Neural cell (in vitro differentiated cells): ENCODE results near the gene POMP.

Experiments used
- EP300 ChIP-seq: fragments of 450-650 bp; conservative IDR thresholded peaks from 2 replicates; pipeline ENCODE4 v1.6.1; 2014; ENCODE audit warnings: antibody characterized with exemption, mild to moderate bottlenecking, moderate library complexity; ENCODE audit not compliant: poor library complexity, severe bottlenecking
- EZH2 ChIP-seq: fragments of 200-600, 300-800 bp; shearing (Covaris generic), sonication (generic); IDR thresholded peaks from 2 replicates; pipeline ENCODE4 v1.6.1; 2014; ENCODE audit warnings: antibody characterized with exemption, low read length, borderline replicate concordance, mild to moderate bottlenecking; ENCODE audit not compliant: insufficient read depth, poor library complexity, severe bottlenecking
- MXI1 ChIP-seq: fragments of 450-650 bp; conservative IDR thresholded peaks from 2 replicates; pipeline ENCODE4 v1.6.1; 2014; ENCODE audit warnings: antibody characterized with exemption, mild to moderate bottlenecking; ENCODE audit not compliant: poor library complexity, severe bottlenecking
- POLR2AphosphoS5 ChIP-seq: IDR thresholded peaks from 2 replicates; pipeline ENCODE4 v1.6.1; 2012
- RAD21 ChIP-seq: fragments of 450-650 bp; conservative IDR thresholded peaks from 2 replicates; pipeline ENCODE4 v1.6.1; 2014; ENCODE audit warnings: antibody characterized with exemption, mild to moderate bottlenecking, moderate library complexity
- SMC3 ChIP-seq: fragments of 450-650 bp; conservative IDR thresholded peaks from 2 replicates; pipeline ENCODE4 v1.6.1; 2014; ENCODE audit warnings: antibody characterized with exemption, mild to moderate bottlenecking, moderate library complexity; ENCODE audit not compliant: poor library complexity
- TAF1 ChIP-seq: IDR thresholded peaks from 2 replicates; pipeline ENCODE4 v1.6.1; 2012; ENCODE audit warnings: low read depth
- TF ChIP-seq, protein P1 (sequence below): fragments of 450-650 bp; IDR thresholded peaks from 2 replicates; pipeline ENCODE4 v1.5.1; 2014; ENCODE audit warnings: antibody characterized with exemption, mild to moderate bottlenecking, moderate library complexity; ENCODE audit not compliant: poor library complexity, severe bottlenecking
- TF ChIP-seq, protein P2 (sequence below): IDR thresholded peaks from 2 replicates; pipeline ENCODE4 v1.6.1; 2012; ENCODE audit warnings: borderline replicate concordance

DNA sequence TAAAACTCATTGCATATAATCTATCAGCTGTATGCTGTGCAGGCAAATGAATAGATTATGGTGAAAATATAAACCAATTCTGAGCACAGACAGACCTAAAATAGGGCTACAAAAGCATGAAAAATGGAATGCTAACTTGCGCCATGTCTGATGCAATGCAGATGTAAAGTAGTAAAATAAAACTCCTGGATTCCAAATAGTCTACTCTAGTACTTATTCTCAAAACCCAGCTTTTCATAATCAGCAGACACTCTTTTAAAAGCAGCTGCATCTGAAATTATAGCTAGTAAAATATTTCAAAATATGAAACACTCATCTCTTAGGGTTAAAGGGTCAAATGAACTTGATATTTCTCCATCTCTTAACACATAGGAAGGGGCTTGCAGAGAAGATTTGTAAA lies 4.7 kb upstream of the POMP start:
- TF ChIP-seq MXI1, result no peak
- TF ChIP-seq, protein P1, sequence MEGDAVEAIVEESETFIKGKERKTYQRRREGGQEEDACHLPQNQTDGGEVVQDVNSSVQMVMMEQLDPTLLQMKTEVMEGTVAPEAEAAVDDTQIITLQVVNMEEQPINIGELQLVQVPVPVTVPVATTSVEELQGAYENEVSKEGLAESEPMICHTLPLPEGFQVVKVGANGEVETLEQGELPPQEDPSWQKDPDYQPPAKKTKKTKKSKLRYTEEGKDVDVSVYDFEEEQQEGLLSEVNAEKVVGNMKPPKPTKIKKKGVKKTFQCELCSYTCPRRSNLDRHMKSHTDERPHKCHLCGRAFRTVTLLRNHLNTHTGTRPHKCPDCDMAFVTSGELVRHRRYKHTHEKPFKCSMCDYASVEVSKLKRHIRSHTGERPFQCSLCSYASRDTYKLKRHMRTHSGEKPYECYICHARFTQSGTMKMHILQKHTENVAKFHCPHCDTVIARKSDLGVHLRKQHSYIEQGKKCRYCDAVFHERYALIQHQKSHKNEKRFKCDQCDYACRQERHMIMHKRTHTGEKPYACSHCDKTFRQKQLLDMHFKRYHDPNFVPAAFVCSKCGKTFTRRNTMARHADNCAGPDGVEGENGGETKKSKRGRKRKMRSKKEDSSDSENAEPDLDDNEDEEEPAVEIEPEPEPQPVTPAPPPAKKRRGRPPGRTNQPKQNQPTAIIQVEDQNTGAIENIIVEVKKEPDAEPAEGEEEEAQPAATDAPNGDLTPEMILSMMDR, result no peak
- TF ChIP-seq EP300, result no peak
- TF ChIP-seq EZH2, result no peak
- TF ChIP-seq TAF1, result no peak
- TF ChIP-seq, protein P2, sequence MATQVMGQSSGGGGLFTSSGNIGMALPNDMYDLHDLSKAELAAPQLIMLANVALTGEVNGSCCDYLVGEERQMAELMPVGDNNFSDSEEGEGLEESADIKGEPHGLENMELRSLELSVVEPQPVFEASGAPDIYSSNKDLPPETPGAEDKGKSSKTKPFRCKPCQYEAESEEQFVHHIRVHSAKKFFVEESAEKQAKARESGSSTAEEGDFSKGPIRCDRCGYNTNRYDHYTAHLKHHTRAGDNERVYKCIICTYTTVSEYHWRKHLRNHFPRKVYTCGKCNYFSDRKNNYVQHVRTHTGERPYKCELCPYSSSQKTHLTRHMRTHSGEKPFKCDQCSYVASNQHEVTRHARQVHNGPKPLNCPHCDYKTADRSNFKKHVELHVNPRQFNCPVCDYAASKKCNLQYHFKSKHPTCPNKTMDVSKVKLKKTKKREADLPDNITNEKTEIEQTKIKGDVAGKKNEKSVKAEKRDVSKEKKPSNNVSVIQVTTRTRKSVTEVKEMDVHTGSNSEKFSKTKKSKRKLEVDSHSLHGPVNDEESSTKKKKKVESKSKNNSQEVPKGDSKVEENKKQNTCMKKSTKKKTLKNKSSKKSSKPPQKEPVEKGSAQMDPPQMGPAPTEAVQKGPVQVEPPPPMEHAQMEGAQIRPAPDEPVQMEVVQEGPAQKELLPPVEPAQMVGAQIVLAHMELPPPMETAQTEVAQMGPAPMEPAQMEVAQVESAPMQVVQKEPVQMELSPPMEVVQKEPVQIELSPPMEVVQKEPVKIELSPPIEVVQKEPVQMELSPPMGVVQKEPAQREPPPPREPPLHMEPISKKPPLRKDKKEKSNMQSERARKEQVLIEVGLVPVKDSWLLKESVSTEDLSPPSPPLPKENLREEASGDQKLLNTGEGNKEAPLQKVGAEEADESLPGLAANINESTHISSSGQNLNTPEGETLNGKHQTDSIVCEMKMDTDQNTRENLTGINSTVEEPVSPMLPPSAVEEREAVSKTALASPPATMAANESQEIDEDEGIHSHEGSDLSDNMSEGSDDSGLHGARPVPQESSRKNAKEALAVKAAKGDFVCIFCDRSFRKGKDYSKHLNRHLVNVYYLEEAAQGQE, result no peak
- TF ChIP-seq POLR2AphosphoS5, result no peak
- no peak for TF ChIP-seq RAD21
- TF ChIP-seq SMC3, result no peak
